HL-60 (cell line): ENCODE results near the gene KAT2B. TPM values are rescaled to one million over a fixed set of nuclear protein-coding genes. Genes with fewer than 3 reads are reported as not detected.

Experiments
- DNase-seq, 2 experiments: peaks; one replicate each; pipeline ENCODE4 v3.0.0-alpha.2; 2010 to 2020; ENCODE audit warnings: low read depth in 1 of 2, low spot score in 1 of 2
- H3K27ac ChIP-seq: fragments of 250-450 bp; sonication (Bioruptor Pico); replicated peaks from 2 replicates; pipeline ENCODE4 v1.5.1; 2020; ENCODE audit warnings: mild to moderate bottlenecking, moderate library complexity
- H3K27me3 ChIP-seq: fragments of 250-450 bp; sonication (Bioruptor Pico); 2 replicates; pipeline ENCODE4 v1.5.1; 2021; ENCODE audit warnings: mild to moderate bottlenecking, moderate library complexity; ENCODE audit not compliant: insufficient read depth, poor library complexity, severe bottlenecking
- H3K4me3 ChIP-seq: replicated peaks from 2 replicates; pipeline ENCODE4 v1.5.1; 2011; ENCODE audit warnings: mild to moderate bottlenecking, control low read depth, low read length; ENCODE audit not compliant: insufficient read depth
- CTCF ChIP-seq: IDR thresholded peaks from one replicate; pipeline ENCODE4 v1.5.1; 2011; ENCODE audit warnings: low read length, control low read depth, inconsistent platforms; ENCODE audit not compliant: insufficient read depth
- GABPA ChIP-seq: IDR thresholded peaks from 2 replicates; pipeline ENCODE4 v1.6.1; 2012; ENCODE audit warnings: low read depth
- POLR2AphosphoS5 ChIP-seq: IDR thresholded peaks from 2 replicates; pipeline ENCODE4 v1.6.1; 2012; ENCODE audit warnings: low read depth
- REST ChIP-seq: IDR thresholded peaks from 2 replicates; pipeline ENCODE4 v1.6.1; 2012; ENCODE audit warnings: low read depth; ENCODE audit not compliant: insufficient replicate concordance
- SPI1 ChIP-seq: IDR thresholded peaks from 2 replicates; pipeline ENCODE4 v1.6.1; 2012; ENCODE audit warnings: low read depth, mild to moderate bottlenecking, borderline replicate concordance
- microRNA-seq: library from miRNA; unstranded; fragments of <30 nt; microRNA quantifications from one replicate; pipeline ENCODE4, GENCODE V29; 2018

Gene KAT2B

GRCh38 chr3:20201143-20201542, 160.9 kb downstream of the KAT2B start:
- DNase-seq = no peak
- H3K4me3 ChIP-seq = no peak overlapping the region
- H3K27me3 ChIP-seq = no peaks in the 10 kb centered on the region
- no peak overlapping the region for H3K27ac ChIP-seq
- TF ChIP-seq REST (no peak), POLR2AphosphoS5 (no peak), SPI1 (no peak), GABPA (no peak), CTCF (no peak)

Small RNA genes within 50 kb of the gene (microRNA-seq; reads per million reads assigned to microRNA genes)
- not detected for gene MIR3135A
